Measurements from ENCODE around the gene PRICKLE4. TPM values are rescaled to one million over a fixed set of nuclear protein-coding genes. Genes with fewer than 3 reads are reported as not detected.
"Not testable (repeated sequence)": the region's sequence is repeated elsewhere in the genome, so short reads cannot be mapped to it uniquely, and the experiment has no call there.

The PRICKLE4 gene
- total RNA-seq, 3 donors from 2014 or later (not counting 1 experiment from before 2014, with no cell fraction given), result not detected

DNA sequence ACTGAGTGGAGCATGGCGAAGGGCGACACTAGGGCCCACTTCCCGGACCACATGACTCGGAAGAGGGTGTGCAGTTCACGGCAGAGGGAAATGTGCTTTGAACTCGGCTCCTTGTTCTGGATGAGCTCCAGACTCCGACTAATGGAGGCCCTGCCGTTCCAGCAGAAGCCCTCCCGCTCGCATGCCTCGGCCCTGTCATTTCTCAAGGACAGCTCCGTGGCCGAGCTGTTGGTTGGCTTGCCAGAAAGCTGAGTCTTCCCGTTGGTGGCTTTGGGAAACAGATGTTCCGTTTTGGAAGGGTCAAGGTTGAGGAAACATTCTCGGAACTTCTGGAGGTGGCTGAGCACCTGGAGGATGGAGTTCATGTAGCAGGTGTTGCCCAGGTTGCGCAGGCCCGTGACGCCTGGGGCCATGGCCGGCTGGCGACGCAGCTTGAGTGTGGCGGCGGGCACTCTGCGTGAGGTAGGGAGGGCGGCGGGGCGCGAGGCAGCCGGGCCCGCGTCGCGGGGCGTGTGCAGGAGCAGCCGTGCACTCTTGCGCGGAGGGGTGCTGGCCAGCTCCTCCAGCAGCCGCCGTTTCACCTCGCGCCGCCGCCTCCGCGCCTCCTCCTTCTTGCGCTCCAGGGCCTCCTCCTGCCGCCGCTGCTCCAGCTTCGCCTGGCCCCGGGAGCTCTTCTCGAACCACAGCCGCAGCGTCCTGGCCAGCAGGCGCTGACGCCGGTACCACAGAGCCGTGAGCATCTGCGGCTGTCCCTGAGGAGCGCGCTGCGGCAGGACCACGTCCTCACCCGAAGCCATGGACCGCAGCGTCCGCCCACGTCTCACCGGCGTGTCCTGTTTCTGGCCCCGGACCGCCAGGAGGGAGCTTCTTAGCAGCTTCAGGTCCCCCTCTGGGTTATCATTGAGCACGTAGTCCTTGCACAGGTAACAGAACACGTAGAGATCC, 25.5 kb downstream of the PRICKLE4 start:
- TF ChIP-seq, protein P1, sequence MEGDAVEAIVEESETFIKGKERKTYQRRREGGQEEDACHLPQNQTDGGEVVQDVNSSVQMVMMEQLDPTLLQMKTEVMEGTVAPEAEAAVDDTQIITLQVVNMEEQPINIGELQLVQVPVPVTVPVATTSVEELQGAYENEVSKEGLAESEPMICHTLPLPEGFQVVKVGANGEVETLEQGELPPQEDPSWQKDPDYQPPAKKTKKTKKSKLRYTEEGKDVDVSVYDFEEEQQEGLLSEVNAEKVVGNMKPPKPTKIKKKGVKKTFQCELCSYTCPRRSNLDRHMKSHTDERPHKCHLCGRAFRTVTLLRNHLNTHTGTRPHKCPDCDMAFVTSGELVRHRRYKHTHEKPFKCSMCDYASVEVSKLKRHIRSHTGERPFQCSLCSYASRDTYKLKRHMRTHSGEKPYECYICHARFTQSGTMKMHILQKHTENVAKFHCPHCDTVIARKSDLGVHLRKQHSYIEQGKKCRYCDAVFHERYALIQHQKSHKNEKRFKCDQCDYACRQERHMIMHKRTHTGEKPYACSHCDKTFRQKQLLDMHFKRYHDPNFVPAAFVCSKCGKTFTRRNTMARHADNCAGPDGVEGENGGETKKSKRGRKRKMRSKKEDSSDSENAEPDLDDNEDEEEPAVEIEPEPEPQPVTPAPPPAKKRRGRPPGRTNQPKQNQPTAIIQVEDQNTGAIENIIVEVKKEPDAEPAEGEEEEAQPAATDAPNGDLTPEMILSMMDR (IDR thresholded peaks at IDR 0.05), result no peak
- Histone ChIP-seq H3K4me1 (ENCODE audit: control insufficient read depth, insufficient read depth, low read length) (no peaks in the 10 kb centered on the region), H3K9me3 (ENCODE audit: control insufficient read depth, insufficient read depth, low read length) (no peaks in the 10 kb centered on the region), H3K36me3 (ENCODE audit: control insufficient read depth, insufficient read depth, low read length) (peaks cover 5% of the 10 kb centered on the region), H3K27ac (ENCODE audit: low read length) (no peak overlapping the region), H3K4me3 (ENCODE audit: low read length) (no peak overlapping the region), H3K27me3 (ENCODE audit: control insufficient read depth, insufficient read depth, low read length) (no peaks in the 10 kb centered on the region)
- 97% methylated on average over 74 of the region's 74 CpGs for WGBS (ENCODE audit: insufficient coverage)
- DNase-seq (no peak), ATAC-seq (no peak)
- Mint-ChIP-seq H3K27me3 (ENCODE audit: low read depth in 2 of 2) (no peaks in the 10 kb centered on the region), H3K4me3 (no peak overlapping the region), H3K27ac (no peak overlapping the region), H3K4me1 (no peaks in the 10 kb centered on the region), H3K9me3 (no peaks in the 10 kb centered on the region), H3K36me3 (no peaks in the 10 kb centered on the region)
- intact Hi-C loops (cut with micrococcal nuclease), result no loop called here

DNA sequence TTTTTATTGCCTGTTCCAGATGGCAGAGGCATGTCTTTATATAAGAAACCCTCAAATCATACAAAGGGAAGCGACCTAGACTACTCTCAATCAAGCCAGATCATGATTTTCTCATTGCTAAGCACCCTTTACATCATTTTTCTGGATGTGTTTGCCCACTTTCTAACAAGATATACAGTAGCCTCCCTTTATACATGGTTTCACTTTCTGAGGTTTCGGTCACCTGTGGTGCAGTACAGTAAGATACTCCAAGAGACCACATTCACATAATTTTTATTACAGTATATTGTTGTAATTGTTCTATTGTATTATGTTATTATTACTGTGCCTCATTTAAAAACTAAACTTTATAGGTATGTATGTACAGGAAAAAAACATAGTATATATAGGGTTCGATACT, 30.5 kb downstream of the PRICKLE4 start:
- intact Hi-C loops (cut with micrococcal nuclease), result no loop called here
- H3K4me3 Mint-ChIP-seq, result no peak overlapping the region
- H3K27me3 Mint-ChIP-seq (ENCODE audit: low read depth in 2 of 2), result no peaks in the 10 kb centered on the region
- H3K27ac Mint-ChIP-seq, result no peak overlapping the region
- TF ChIP-seq, protein P1 (IDR thresholded peaks at IDR 0.05), result no peak
- no peaks in the 10 kb centered on the region for H3K9me3 Mint-ChIP-seq
- ATAC-seq (no peak), DNase-seq (no peak)
- Histone ChIP-seq H3K27me3 (ENCODE audit: control insufficient read depth, insufficient read depth, low read length) (no peaks in the 10 kb centered on the region), H3K9me3 (ENCODE audit: control insufficient read depth, insufficient read depth, low read length) (no peaks in the 10 kb centered on the region), H3K36me3 (ENCODE audit: control insufficient read depth, insufficient read depth, low read length) (no peaks in the 10 kb centered on the region), H3K4me3 (ENCODE audit: low read length) (no peak overlapping the region), H3K4me1 (ENCODE audit: control insufficient read depth, insufficient read depth, low read length) (no peaks in the 10 kb centered on the region), H3K27ac (ENCODE audit: low read length) (no peak overlapping the region)
- no peaks in the 10 kb centered on the region for H3K4me1 Mint-ChIP-seq
- H3K36me3 Mint-ChIP-seq, result no peaks in the 10 kb centered on the region
- WGBS (ENCODE audit: insufficient coverage), result 98% methylated on average over 2 of the region's 3 CpGs

DNA sequence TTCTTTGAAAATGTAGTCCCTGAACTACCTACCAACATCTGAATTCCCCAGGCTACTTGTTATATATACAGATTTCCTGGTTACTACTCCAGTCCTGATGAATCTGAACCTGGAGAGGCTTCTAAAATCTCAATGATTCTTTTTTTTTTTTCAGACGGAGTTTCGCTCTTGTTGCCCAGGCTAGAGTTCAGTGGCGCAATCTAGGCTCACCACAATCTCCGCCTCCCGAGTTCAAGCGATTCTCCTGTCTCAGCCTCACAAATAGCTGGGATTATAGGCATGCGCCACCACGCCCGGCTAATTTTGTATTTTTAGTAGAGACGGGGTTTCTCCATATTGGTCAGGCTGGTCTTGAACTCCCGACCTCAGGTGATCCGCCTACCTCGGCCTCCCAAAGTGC, 31.4 kb downstream of the PRICKLE4 start:
- H3K27me3 ChIP-seq (ENCODE audit: control insufficient read depth, insufficient read depth, low read length); H3K4me1 Mint-ChIP-seq; H3K27me3 Mint-ChIP-seq (ENCODE audit: low read depth in 2 of 2); H3K4me3 Mint-ChIP-seq; H3K36me3 Mint-ChIP-seq; H3K27ac Mint-ChIP-seq; DNase-seq; H3K9me3 ChIP-seq (ENCODE audit: control insufficient read depth, insufficient read depth, low read length); H3K9me3 Mint-ChIP-seq; H3K4me3 ChIP-seq (ENCODE audit: low read length); ATAC-seq; H3K27ac ChIP-seq (ENCODE audit: low read length); intact Hi-C loops (cut with micrococcal nuclease); H3K4me1 ChIP-seq (ENCODE audit: control insufficient read depth, insufficient read depth, low read length); H3K36me3 ChIP-seq (ENCODE audit: control insufficient read depth, insufficient read depth, low read length): not testable (repeated sequence)
- 92% methylated on average over 13 of the region's 13 CpGs for WGBS (ENCODE audit: insufficient coverage)

DNA sequence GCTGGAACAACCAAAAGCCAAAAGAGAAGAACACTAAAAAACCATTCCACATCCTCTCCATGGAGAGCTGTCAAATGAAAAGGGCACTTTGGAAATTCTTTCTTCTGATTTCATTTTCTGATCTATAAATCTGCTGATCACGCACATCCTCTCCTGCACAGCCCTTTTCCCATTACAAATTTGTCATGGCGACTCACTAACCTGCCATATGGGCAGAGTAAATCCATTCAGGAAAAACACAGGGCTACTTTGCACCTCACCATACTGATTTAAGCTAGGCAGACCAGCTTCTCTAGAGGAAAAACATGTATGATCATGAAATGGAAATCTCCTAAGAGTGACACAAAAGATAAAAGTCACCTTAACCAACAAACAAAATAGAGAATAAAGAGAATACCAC, 32.9 kb downstream of the PRICKLE4 start:
- H3K9me3 ChIP-seq (ENCODE audit: control insufficient read depth, insufficient read depth, low read length), result no peaks in the 10 kb centered on the region
- Mint-ChIP-seq H3K36me3 (no peaks in the 10 kb centered on the region), H3K4me1 (no peaks in the 10 kb centered on the region), H3K4me3 (no peak overlapping the region), H3K9me3 (no peaks in the 10 kb centered on the region), H3K27me3 (ENCODE audit: low read depth in 2 of 2) (no peaks in the 10 kb centered on the region), H3K27ac (no peak overlapping the region)
- no peak overlapping the region for H3K4me3 ChIP-seq (ENCODE audit: low read length)
- ATAC-seq (no peak), DNase-seq (no peak)
- TF ChIP-seq, protein P1 (IDR thresholded peaks at IDR 0.05), result no peak
- no peaks in the 10 kb centered on the region for H3K27me3 ChIP-seq (ENCODE audit: control insufficient read depth, insufficient read depth, low read length)
- no peaks in the 10 kb centered on the region for H3K4me1 ChIP-seq (ENCODE audit: control insufficient read depth, insufficient read depth, low read length)
- intact Hi-C loops (cut with micrococcal nuclease), result no loop called here
- WGBS (ENCODE audit: insufficient coverage), result 97% methylated on average over 2 of the region's 2 CpGs
- H3K27ac ChIP-seq (ENCODE audit: low read length), result no peak overlapping the region
- no peaks in the 10 kb centered on the region for H3K36me3 ChIP-seq (ENCODE audit: control insufficient read depth, insufficient read depth, low read length)

All from natural killer cell (primary cell).